HEK293 (cell line): ENCODE measurements around the gene RHOV.

Experiments used
- CTCF ChIA-PET: fragments of 350-600 bp; formaldehyde crosslinking; extraction: SDS; loops from one replicate; lab custom pipeline; 2021; ENCODE audit warnings: antibody characterized with exemption; lab: Yijun Ruan, JAX
- POLR2A ChIA-PET: fragments of 300-600 bp; formaldehyde crosslinking; extraction: SDS; loops from one replicate; lab custom pipeline; 2020; ENCODE audit warnings: antibody characterized with exemption, inconsistent platforms; lab: Yijun Ruan, JAX
- H3K27ac ChIP-seq: fragments of 200-500 bp; sonication (Bioruptor generic); 2 replicates; pipeline ENCODE4 v1.5.1; 2014; ENCODE audit warnings: low read depth, low read length, control low read depth, inconsistent platforms; ENCODE audit errors: extremely low read depth
- H3K36me3 ChIP-seq, 2 experiments: fragments of 200-500 bp in 1 of 2; sonication (Bioruptor generic) in 1 of 2; 1 replicate in 1 of 2; 2 replicates in 1 of 2; pipeline ENCODE4 v1.5.1; 2014 to 2017; ENCODE audit warnings: inconsistent platforms in 2 of 2, low read length in 2 of 2; ENCODE audit not compliant: control insufficient read depth in 2 of 2, insufficient read depth in 1 of 2
- H3K4me1 ChIP-seq: fragments of 200-500 bp; sonication (Bioruptor generic); 2 replicates; pipeline ENCODE4 v1.5.1; 2014; ENCODE audit warnings: mild to moderate bottlenecking, low read length, inconsistent platforms; ENCODE audit not compliant: control insufficient read depth, insufficient read depth
- H3K4me3 ChIP-seq: 2 replicates; pipeline ENCODE4 v1.5.1; 2011; ENCODE audit warnings: low read depth, mild to moderate bottlenecking, control low read depth, low read length, moderate library complexity
- H3K9me3 ChIP-seq: fragments of 200-500 bp; sonication (Bioruptor generic); 2 replicates; pipeline ENCODE4 v1.5.1; 2014; ENCODE audit warnings: low read depth, low read length, inconsistent platforms; ENCODE audit not compliant: control insufficient read depth, insufficient read depth
- SCRT2 ChIP-seq: fragments of 450-650 bp; formaldehyde crosslinking; IDR thresholded peaks from 2 replicates; pipeline ENCODE4 v1.5.1; 2016; ENCODE audit warnings: missing biosample characterization, missing genetic modification characterization
- SETDB1 ChIP-seq: IDR thresholded peaks from one replicate; pipeline ENCODE4 v1.6.1; 2017; ENCODE audit warnings: mild to moderate bottlenecking, low read length, moderate library complexity, mixed read lengths; ENCODE audit not compliant: insufficient read length
- ZEB2 ChIP-seq: fragments of 450-650 bp; formaldehyde crosslinking; IDR thresholded peaks from 2 replicates; pipeline ENCODE4 v1.5.1; 2016; ENCODE audit warnings: missing biosample characterization, missing genetic modification characterization
- ZNF10 ChIP-seq: fragments of 450-650 bp; formaldehyde crosslinking; IDR thresholded peaks from 2 replicates; pipeline ENCODE4 v1.5.1; 2017; ENCODE audit warnings: missing biosample characterization, missing genetic modification characterization
- ZNF366 ChIP-seq: fragments of 450-650 bp; formaldehyde crosslinking; conservative IDR thresholded peaks from 2 replicates; pipeline ENCODE4 v1.5.1; 2016; ENCODE audit warnings: missing biosample characterization, missing genetic modification characterization
- ZNF654 ChIP-seq: fragments of 450-650 bp; formaldehyde crosslinking; IDR thresholded peaks from 2 replicates; pipeline ENCODE4 v1.5.1; 2016; ENCODE audit warnings: low read depth, missing biosample characterization, missing genetic modification characterization
- ZNF677 ChIP-seq: fragments of 450-650 bp; IDR thresholded peaks from 2 replicates; pipeline ENCODE4 v1.5.0; 2018; ENCODE audit warnings: missing biosample characterization, mild to moderate bottlenecking, missing genetic modification characterization, moderate library complexity
- TF ChIP-seq, protein P1 (sequence below): fragments of 450-650 bp; formaldehyde crosslinking; IDR thresholded peaks from 2 replicates; pipeline ENCODE4 v1.5.1; 2017; ENCODE audit warnings: missing biosample characterization, missing genetic modification characterization
- TF ChIP-seq, protein P2 (sequence below): fragments of 450-650 bp; formaldehyde crosslinking; IDR thresholded peaks from 2 replicates; pipeline ENCODE4 v1.5.1; 2016; ENCODE audit warnings: missing biosample characterization, missing genetic modification characterization
- TF ChIP-seq, protein P3 (sequence below): fragments of 450-650 bp; formaldehyde crosslinking; IDR thresholded peaks from 2 replicates; pipeline ENCODE4 v1.5.1; 2017; ENCODE audit warnings: missing biosample characterization, missing genetic modification characterization
- TF ChIP-seq, protein P4 (sequence below): fragments of 450-650 bp; formaldehyde crosslinking; IDR thresholded peaks from 2 replicates; pipeline ENCODE4 v1.5.1; 2017; ENCODE audit warnings: missing biosample characterization, missing genetic modification characterization

Gene RHOV

GRCh38 chr15:40892447-40893012 is 18.5 kb upstream of the RHOV start (continued):
- TF ChIP-seq, protein P1, sequence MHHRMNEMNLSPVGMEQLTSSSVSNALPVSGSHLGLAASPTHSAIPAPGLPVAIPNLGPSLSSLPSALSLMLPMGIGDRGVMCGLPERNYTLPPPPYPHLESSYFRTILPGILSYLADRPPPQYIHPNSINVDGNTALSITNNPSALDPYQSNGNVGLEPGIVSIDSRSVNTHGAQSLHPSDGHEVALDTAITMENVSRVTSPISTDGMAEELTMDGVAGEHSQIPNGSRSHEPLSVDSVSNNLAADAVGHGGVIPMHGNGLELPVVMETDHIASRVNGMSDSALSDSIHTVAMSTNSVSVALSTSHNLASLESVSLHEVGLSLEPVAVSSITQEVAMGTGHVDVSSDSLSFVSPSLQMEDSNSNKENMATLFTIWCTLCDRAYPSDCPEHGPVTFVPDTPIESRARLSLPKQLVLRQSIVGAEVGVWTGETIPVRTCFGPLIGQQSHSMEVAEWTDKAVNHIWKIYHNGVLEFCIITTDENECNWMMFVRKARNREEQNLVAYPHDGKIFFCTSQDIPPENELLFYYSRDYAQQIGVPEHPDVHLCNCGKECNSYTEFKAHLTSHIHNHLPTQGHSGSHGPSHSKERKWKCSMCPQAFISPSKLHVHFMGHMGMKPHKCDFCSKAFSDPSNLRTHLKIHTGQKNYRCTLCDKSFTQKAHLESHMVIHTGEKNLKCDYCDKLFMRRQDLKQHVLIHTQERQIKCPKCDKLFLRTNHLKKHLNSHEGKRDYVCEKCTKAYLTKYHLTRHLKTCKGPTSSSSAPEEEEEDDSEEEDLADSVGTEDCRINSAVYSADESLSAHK (tag by site-specific recombination): no peak
- no peak for TF ChIP-seq ZNF677 (tag by site-specific recombination)

GRCh38 chr15:40891810-40892446 is 17.9 kb upstream of the RHOV start:
- H3K9me3 ChIP-seq: no peaks in the 10 kb centered on the region
- no peak overlapping the region for H3K4me3 ChIP-seq
- ChIA-PET POLR2A (interaction anchor here (0.7 to 1.5 kb wide), 4 partner anchors 18 to 34 kb away, joined by 3 to 6 read pairs (median 4); no protein-coding TSS in a partner anchor), CTCF (interaction anchor here (0.6 to 5.3 kb wide), 23 partner anchors 8 to 318 kb away, joined by 3 to 187 read pairs (median 4); partner anchors contain the start of genes RHOV and SPINT1)
- no peak overlapping the region for H3K27ac ChIP-seq
- peaks cover 0 to 14% of the 10 kb centered on the region in 2 experiments; a peak in 2 of 3 replicates for H3K36me3 ChIP-seq
- H3K4me1 ChIP-seq: no peaks in the 10 kb centered on the region
- TF ChIP-seq ZEB2 (tag by site-specific recombination) (0 out of 2 replicates have a peak, but pooled peaks have one; percentile 28), SETDB1 (no peak), ZNF10 (tag by site-specific recombination) (no peak), ZNF654 (tag by site-specific recombination) (peak; percentile 65), SCRT2 (0 out of 2 replicates have a peak, but pooled peaks have one; percentile 21)
- TF ChIP-seq, protein P2, sequence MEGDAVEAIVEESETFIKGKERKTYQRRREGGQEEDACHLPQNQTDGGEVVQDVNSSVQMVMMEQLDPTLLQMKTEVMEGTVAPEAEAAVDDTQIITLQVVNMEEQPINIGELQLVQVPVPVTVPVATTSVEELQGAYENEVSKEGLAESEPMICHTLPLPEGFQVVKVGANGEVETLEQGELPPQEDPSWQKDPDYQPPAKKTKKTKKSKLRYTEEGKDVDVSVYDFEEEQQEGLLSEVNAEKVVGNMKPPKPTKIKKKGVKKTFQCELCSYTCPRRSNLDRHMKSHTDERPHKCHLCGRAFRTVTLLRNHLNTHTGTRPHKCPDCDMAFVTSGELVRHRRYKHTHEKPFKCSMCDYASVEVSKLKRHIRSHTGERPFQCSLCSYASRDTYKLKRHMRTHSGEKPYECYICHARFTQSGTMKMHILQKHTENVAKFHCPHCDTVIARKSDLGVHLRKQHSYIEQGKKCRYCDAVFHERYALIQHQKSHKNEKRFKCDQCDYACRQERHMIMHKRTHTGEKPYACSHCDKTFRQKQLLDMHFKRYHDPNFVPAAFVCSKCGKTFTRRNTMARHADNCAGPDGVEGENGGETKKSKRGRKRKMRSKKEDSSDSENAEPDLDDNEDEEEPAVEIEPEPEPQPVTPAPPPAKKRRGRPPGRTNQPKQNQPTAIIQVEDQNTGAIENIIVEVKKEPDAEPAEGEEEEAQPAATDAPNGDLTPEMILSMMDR (tag by site-specific recombination): 0 out of 2 replicates have a peak, but pooled peaks have one; percentile 22
- TF ChIP-seq, protein P3, sequence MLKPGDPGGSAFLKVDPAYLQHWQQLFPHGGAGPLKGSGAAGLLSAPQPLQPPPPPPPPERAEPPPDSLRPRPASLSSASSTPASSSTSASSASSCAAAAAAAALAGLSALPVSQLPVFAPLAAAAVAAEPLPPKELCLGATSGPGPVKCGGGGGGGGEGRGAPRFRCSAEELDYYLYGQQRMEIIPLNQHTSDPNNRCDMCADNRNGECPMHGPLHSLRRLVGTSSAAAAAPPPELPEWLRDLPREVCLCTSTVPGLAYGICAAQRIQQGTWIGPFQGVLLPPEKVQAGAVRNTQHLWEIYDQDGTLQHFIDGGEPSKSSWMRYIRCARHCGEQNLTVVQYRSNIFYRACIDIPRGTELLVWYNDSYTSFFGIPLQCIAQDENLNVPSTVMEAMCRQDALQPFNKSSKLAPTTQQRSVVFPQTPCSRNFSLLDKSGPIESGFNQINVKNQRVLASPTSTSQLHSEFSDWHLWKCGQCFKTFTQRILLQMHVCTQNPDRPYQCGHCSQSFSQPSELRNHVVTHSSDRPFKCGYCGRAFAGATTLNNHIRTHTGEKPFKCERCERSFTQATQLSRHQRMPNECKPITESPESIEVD (tag by site-specific recombination): no peak

GRCh38 chr15:40891138-40891537 is 17.1 kb upstream of the RHOV start:
- TF ChIP-seq, protein P4, sequence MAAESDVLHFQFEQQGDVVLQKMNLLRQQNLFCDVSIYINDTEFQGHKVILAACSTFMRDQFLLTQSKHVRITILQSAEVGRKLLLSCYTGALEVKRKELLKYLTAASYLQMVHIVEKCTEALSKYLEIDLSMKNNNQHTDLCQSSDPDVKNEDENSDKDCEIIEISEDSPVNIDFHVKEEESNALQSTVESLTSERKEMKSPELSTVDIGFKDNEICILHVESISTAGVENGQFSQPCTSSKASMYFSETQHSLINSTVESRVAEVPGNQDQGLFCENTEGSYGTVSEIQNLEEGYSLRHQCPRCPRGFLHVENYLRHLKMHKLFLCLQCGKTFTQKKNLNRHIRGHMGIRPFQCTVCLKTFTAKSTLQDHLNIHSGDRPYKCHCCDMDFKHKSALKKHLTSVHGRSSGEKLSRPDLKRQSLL (tag by site-specific recombination): no peak
- TF ChIP-seq ZNF366: peak; percentile 57
- POLR2A ChIA-PET: interaction anchor here (1.0 to 1.5 kb wide), 2 partner anchors 30 to 33 kb away, joined by 3 to 5 read pairs; no protein-coding TSS in a partner anchor
- CTCF ChIA-PET: interaction anchor here (0.6 to 5.3 kb wide), 17 partner anchors 10 to 301 kb away, joined by 3 to 187 read pairs (median 6); partner anchors contain the start of gene RHOV

More at GRCh38 chr15:40891138-40891537, 17.1 kb upstream of the RHOV start:
- H3K4me1 ChIP-seq: no peaks in the 10 kb centered on the region
- H3K36me3 ChIP-seq: peaks cover 0 to 6% of the 10 kb centered on the region in 2 experiments; a peak in 2 of 3 replicates
- H3K27ac ChIP-seq: no peak overlapping the region
- H3K9me3 ChIP-seq: no peaks in the 10 kb centered on the region
- no peak overlapping the region for H3K4me3 ChIP-seq
